A549 (cell line): ENCODE results near the gene TBC1D8. TPM values are rescaled to one million over a fixed set of nuclear protein-coding genes. Genes with fewer than 3 reads are reported as not detected.

Source experiments
- ATAC-seq, 2 experiments: fragments of 200-7000 bp in 1 of 2; fragments of >200 bp in 1 of 2; cut with Nextera tagmentation in 1 of 2; cut with Tn5 transposase in 1 of 2; 3 replicates each; pipeline versions ENCODE4 v1.8.0 to v1.9.1; 2018 to 2020; ENCODE audit warnings: mild to moderate bottlenecking in 1 of 2, moderate library complexity in 1 of 2
- CTCF ChIA-PET: fragments of 300-600 bp; sonication (Branson Sonifier 250); formaldehyde crosslinking; extraction: SDS; loops from one replicate; lab custom pipeline; 2021; ENCODE audit warnings: antibody characterized with exemption, inconsistent platforms; lab: Yijun Ruan, JAX
- POLR2A ChIA-PET: fragments of 350-600 bp; formaldehyde crosslinking; extraction: SDS; loops from one replicate; lab custom pipeline; 2021; ENCODE audit warnings: antibody characterized with exemption, inconsistent platforms; lab: Yijun Ruan, JAX
- DNase-seq, 2 experiments: peaks; one replicate each; pipeline versions ENCODE4 v3.0.0 to v3.0.0-alpha.2; 2011 to 2016; ENCODE audit warnings: low read depth in 1 of 2, low spot score in 1 of 2
- FAIRE-seq: peaks from 2 replicates; lab custom pipeline; 2011; peaks lifted over from hg19 to GRCh38; lab: Jason Lieb, UNC
- H3K27ac ChIP-seq, 2 experiments: fragments of >200 bp; sonication (Bioruptor Twin); formaldehyde crosslinking; 3 replicates each; pipeline ENCODE4 v1.5.1; 2016 to 2017
- H3K4me1 ChIP-seq: fragments of >200 bp; sonication (Bioruptor Twin); formaldehyde crosslinking; 3 replicates; pipeline ENCODE4 v1.6.1; 2016
- H3K4me2 ChIP-seq: fragments of >200 bp; sonication (Bioruptor Twin); formaldehyde crosslinking; 3 replicates; pipeline ENCODE4 v1.6.1; 2016
- H3K4me3 ChIP-seq: fragments of >200 bp; sonication (Bioruptor Twin); formaldehyde crosslinking; 3 replicates; pipeline ENCODE4 v1.5.1; 2016
- H3K9me3 ChIP-seq: fragments of >200 bp; sonication (Bioruptor Twin); formaldehyde crosslinking; 3 replicates; pipeline ENCODE4 v1.6.1; 2016
- BHLHE40 ChIP-seq: IDR thresholded peaks from 2 replicates; pipeline ENCODE4 v1.6.1; 2012; ENCODE audit warnings: low read depth, low read length, inconsistent platforms
- CHD2 ChIP-seq: fragments of 150-350 bp; IDR thresholded peaks from 2 replicates; pipeline ENCODE4 v1.6.1; 2014; ENCODE audit warnings: low read length; ENCODE audit not compliant: partially characterized antibody
- CHD4 ChIP-seq: fragments of 200-600 bp; sonication (generic); IDR thresholded peaks from 2 replicates; pipeline ENCODE4 v1.6.1; 2016; ENCODE audit warnings: antibody characterized with exemption, mild to moderate bottlenecking, borderline replicate concordance
- EHF ChIP-seq: fragments of 250-450 bp; sonication (Bioruptor Pico); IDR thresholded peaks from 2 replicates; pipeline ENCODE4 v1.5.0; 2020; ENCODE audit warnings: mild to moderate bottlenecking
- EHMT2 ChIP-seq: fragments of 200-600 bp; sonication (generic); IDR thresholded peaks from 2 replicates; pipeline ENCODE4 v1.6.1; 2016; ENCODE audit warnings: antibody characterized with exemption, low read depth, mild to moderate bottlenecking, moderate library complexity
- FOSB ChIP-seq: fragments of 250-450 bp; sonication (Bioruptor Pico); IDR thresholded peaks from 2 replicates; pipeline ENCODE4 v1.5.0; 2020; ENCODE audit warnings: mild to moderate bottlenecking, moderate library complexity
- GATA3 ChIP-seq: IDR thresholded peaks from 2 replicates; pipeline ENCODE4 v1.6.1; 2012; ENCODE audit warnings: borderline replicate concordance
- HDAC2 ChIP-seq: fragments of 200-600 bp; sonication (generic); IDR thresholded peaks from 2 replicates; pipeline ENCODE4 v1.6.1; 2016
- HES2 ChIP-seq: fragments of >200 bp; sonication (Bioruptor Twin); formaldehyde crosslinking; IDR thresholded peaks from 2 replicates; pipeline ENCODE4 v1.6.1; 2016
- JUN ChIP-seq, 2 experiments: fragments of >200 bp; sonication (Bioruptor Twin); formaldehyde crosslinking; IDR thresholded peaks; 2 replicates in 1 of 2; 3 replicates in 1 of 2; pipeline ENCODE4 v1.6.1; 2016 to 2017
- MAFK ChIP-seq: fragments of 450-650 bp; IDR thresholded peaks from 2 replicates; pipeline ENCODE4 v1.6.1; 2014; ENCODE audit not compliant: partially characterized antibody
- MAX ChIP-seq: IDR thresholded peaks from 2 replicates; pipeline ENCODE4 v1.6.1; 2012
- MAZ ChIP-seq: fragments of 150-350 bp; IDR thresholded peaks from 2 replicates; pipeline ENCODE4 v1.6.1; 2014; ENCODE audit warnings: antibody characterized with exemption, low read depth, low read length, borderline replicate concordance
- MYC ChIP-seq: IDR thresholded peaks from 2 replicates; pipeline ENCODE4 v1.6.1; 2012; ENCODE audit warnings: mild to moderate bottlenecking, inconsistent platforms, low read length, improper control_type of control experiment, borderline replicate concordance
- POLR2A ChIP-seq: IDR thresholded peaks from 2 replicates; pipeline ENCODE4 v1.6.1; 2012; ENCODE audit warnings: mild to moderate bottlenecking, low read length
- POLR2AphosphoS2 ChIP-seq: conservative IDR thresholded peaks from 2 replicates; pipeline ENCODE4 v1.6.1; 2012; ENCODE audit warnings: low read length, improper control_type of control experiment, inconsistent platforms
- RARB ChIP-seq: fragments of 250-450 bp; sonication (Bioruptor Pico); IDR thresholded peaks from 2 replicates; pipeline ENCODE4 v1.8.0; 2021; ENCODE audit warnings: mild to moderate bottlenecking, moderate library complexity
- RCOR1 ChIP-seq: fragments of 150-350 bp; IDR thresholded peaks from 2 replicates; pipeline ENCODE4 v1.6.1; 2014; ENCODE audit warnings: antibody characterized with exemption, low read length, low read depth
- SREBF2 ChIP-seq: fragments of 450-650 bp; IDR thresholded peaks from 2 replicates; pipeline ENCODE4 v1.6.1; 2014; ENCODE audit warnings: mild to moderate bottlenecking, moderate library complexity
- TFCP2L1 ChIP-seq: fragments of 250-450 bp; sonication (Bioruptor Pico); IDR thresholded peaks from 2 replicates; pipeline ENCODE4 v1.5.0; 2021; ENCODE audit warnings: mild to moderate bottlenecking
- TP53 ChIP-seq: fragments of 250-450 bp; sonication (Bioruptor Pico); IDR thresholded peaks from 2 replicates; pipeline ENCODE4 v1.5.0; 2021; ENCODE audit warnings: mild to moderate bottlenecking, moderate library complexity
- USF2 ChIP-seq: fragments of 450-650 bp; IDR thresholded peaks from 2 replicates; pipeline ENCODE4 v1.6.1; 2014; ENCODE audit warnings: antibody characterized with exemption
- ZFP36 ChIP-seq: fragments of 450-650 bp; IDR thresholded peaks from 2 replicates; pipeline ENCODE4 v1.6.1; 2014; ENCODE audit warnings: borderline replicate concordance; ENCODE audit not compliant: partially characterized antibody
- ZNF302 ChIP-seq: fragments of 250-450 bp; sonication (Bioruptor Pico); IDR thresholded peaks from 2 replicates; pipeline ENCODE4 v1.9.0; 2021; ENCODE audit warnings: inconsistent platforms, mild to moderate bottlenecking, moderate library complexity
- ZSCAN20 ChIP-seq: fragments of 250-450 bp; sonication (Bioruptor Pico); IDR thresholded peaks from 2 replicates; pipeline ENCODE4 v1.8.0; 2022; ENCODE audit warnings: mild to moderate bottlenecking, moderate library complexity
- WGBS: methylation state at CpG from one replicate; pipeline ENCODE4 v1.1.6; 2017; ENCODE audit errors: missing lambda C conversion rate; 5-methylcytosine and 5-hydroxymethylcytosine counted together
- polyA plus RNA-seq, 4 experiments: library from polyadenylated mRNA; depleted of rRNA in 3 of 4; stranded (reverse); fragments of >200 nt; fragmentation: RNase III in 1 of 4; extraction: RNeasy Plus Mini Kit Qiagen cat#74134 plus additional on column Dnase treatment in 1 of 4; gene quantifications; 2 replicates in 3 of 4; 3 replicates in 1 of 4; pipeline ENCODE4 v1.2.3, GENCODE V29; 2011 to 2017
- TF ChIP-seq, protein P1 (sequence below): IDR thresholded peaks from 2 replicates; pipeline ENCODE4 v1.6.1; 2012

TBC1D8 gene
- polyA plus RNA-seq, 2 of the 4 experiments (the other 2 are of a cell fraction): 35.3 to 107 TPM

- peak; percentile 92 to 97 for TF ChIP-seq JUN (IDR thresholded peaks at IDR 0.05)
- peak; percentile 94 for TF ChIP-seq GATA3
These were observed 26.4 kb downstream of the TBC1D8 start (continued) for GRCh38 chr2:101124643-101125366.

DNA sequence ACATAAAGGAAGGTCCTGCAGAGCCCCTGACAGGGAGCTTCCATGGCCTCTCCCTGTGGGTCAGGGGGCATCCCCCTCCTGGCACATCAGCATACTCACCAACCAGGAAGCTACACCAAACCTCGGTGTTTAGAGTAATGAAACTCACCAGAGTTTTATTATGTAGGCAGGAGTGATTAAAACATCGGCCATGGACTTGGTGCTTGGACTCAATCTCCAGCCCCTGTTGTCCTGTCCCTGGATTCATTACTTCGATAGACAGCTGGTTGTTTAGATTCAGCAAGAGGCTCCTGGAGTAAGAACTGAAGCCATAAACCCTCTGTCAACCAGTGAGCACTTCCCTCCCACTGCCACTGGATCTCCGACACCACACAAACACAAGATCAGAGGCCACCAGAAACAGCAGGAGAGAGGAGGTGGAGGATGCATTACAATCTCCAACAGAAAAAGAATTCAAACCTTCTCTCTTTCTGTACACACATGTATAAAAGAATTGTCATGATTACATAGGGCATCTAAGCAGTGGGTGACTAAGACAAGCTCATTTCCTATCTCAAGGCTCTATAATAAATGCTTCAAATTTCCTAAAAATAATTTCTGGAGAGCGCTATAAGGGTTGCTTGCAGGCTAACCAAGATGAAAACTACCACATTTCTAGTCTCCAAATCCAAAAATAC, 27.2 kb downstream of the TBC1D8 start:
- FAIRE-seq (no peak), ATAC-seq (peak; percentile 0 to 1; a peak in 1 of 6 replicates), DNase-seq (no peak)
- Histone ChIP-seq H3K27ac (peak overlapping the region; percentile 91 to 93), H3K9me3 (no peaks in the 10 kb centered on the region), H3K4me2 (peak overlapping the region; percentile 84), H3K4me1 (peaks cover 95% of the 10 kb centered on the region), H3K4me3 (peak overlapping the region; percentile 19; the same call in 2 of the 3 replicates)
- CTCF ChIA-PET: interaction anchor here (1.0 to 6.5 kb wide), 11 partner anchors 10 to 87 kb away, joined by 3 to 37 read pairs (median 4); partner anchors contain the start of gene TBC1D8
- TF ChIP-seq JUN (IDR thresholded peaks at IDR 0.05) (0 out of 5 replicates have a peak, but pooled peaks of 1 of the 2 experiments have one; percentile 4), POLR2AphosphoS2 (peak; percentile 62; the same call in 1 of the 2 replicates), FOSB (CRISPR knock-in tag) (0 out of 2 replicates have a peak, but pooled peaks have one; percentile 32), MAZ (no peak), RARB (CRISPR knock-in tag) (peak; percentile 12; the same call in 1 of the 2 replicates)
- POLR2A ChIA-PET: interaction anchor here (0.6 to 3.1 kb wide), 5 partner anchors 9 to 59 kb away, joined by 3 to 26 read pairs (median 7); partner anchors contain the start of gene TBC1D8
- WGBS: 47% methylated on average over 5 of the region's 5 CpGs

DNA sequence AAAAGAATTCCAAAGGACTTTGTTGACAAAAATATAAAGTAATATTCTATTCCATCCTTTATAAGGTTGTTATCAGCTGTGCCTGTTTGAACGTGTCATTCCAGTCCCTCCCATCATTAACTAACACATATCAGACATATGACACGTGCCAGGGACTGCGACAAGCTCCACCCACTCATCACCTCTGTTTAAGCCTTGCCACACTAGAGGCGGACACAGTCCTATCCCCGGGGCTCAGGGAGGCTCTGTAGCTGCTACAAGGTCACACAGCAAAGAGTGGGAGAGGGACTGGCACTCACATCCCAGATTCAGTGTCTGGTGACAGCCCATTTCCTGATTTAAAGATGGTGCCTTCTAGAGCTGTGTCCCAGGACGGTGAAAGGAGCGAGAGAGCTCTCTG, 30.0 kb downstream of the TBC1D8 start:
- no peak for TF ChIP-seq FOSB (CRISPR knock-in tag)
- TF ChIP-seq ZFP36: peak; percentile 39
- 0 out of 2 replicates have a peak, but pooled peaks have one; percentile 16 for TF ChIP-seq BHLHE40
- POLR2A ChIA-PET: interaction anchor here (1.0 to 1.3 kb wide), 2 partner anchors 30 to 32 kb away, joined by 3 to 6 read pairs; partner anchors contain the start of gene TBC1D8
- no peaks in the 10 kb centered on the region for H3K9me3 ChIP-seq
- H3K27ac ChIP-seq: peak overlapping the region; percentile 89 to 93
- DNase-seq (peak in 1 of 2 experiments; percentile 56), ATAC-seq (no peak), FAIRE-seq (no peak)
- CTCF ChIA-PET: interaction anchor here (0.8 to 6.5 kb wide), 6 partner anchors 8 to 87 kb away, joined by 3 to 37 read pairs (median 4); partner anchors contain the start of gene TBC1D8
- peaks cover 95% of the 10 kb centered on the region for H3K4me1 ChIP-seq
- H3K4me2 ChIP-seq: peak overlapping the region; percentile 54
- WGBS: 42% methylated on average over 7 of the region's 7 CpGs
- no peak overlapping the region for H3K4me3 ChIP-seq

- H3K4me3 ChIP-seq: peak overlapping the region; percentile 4; the same call in 1 of the 3 replicates
- no peak for FAIRE-seq
- TF ChIP-seq EHMT2 (no peak), TFCP2L1 (CRISPR knock-in tag) (0 out of 2 replicates have a peak, but pooled peaks have one; percentile 11), RCOR1 (no peak), POLR2A (no peak), JUN (IDR thresholded peaks at IDR 0.05) (peak in 1 of 2 experiments; percentile 73; a peak in 3 of 5 replicates), CHD4 (no peak), HDAC2 (no peak), MAFK (no peak), ZNF302 (CRISPR knock-in tag) (peak; percentile 53; the same call in 1 of the 2 replicates), MYC (peak; percentile 86), ZSCAN20 (peak; percentile 78), SREBF2 (no peak), HES2 (no peak), RARB (CRISPR knock-in tag) (peak; percentile 86), CHD2 (no peak), MAX (peak; percentile 97), TP53 (CRISPR knock-in tag) (peak; percentile 49; the same call in 1 of the 2 replicates), EHF (CRISPR knock-in tag) (peak; percentile 90), USF2 (no peak)
- TF ChIP-seq, protein P1, sequence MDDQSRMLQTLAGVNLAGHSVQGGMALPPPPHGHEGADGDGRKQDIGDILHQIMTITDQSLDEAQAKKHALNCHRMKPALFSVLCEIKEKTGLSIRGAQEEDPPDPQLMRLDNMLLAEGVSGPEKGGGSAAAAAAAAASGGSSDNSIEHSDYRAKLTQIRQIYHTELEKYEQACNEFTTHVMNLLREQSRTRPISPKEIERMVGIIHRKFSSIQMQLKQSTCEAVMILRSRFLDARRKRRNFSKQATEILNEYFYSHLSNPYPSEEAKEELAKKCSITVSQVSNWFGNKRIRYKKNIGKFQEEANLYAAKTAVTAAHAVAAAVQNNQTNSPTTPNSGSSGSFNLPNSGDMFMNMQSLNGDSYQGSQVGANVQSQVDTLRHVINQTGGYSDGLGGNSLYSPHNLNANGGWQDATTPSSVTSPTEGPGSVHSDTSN: no peak
These were observed 30.8 kb downstream of the TBC1D8 start for GRCh38 chr2:101120124-101120996.

More at GRCh38 chr2:101120124-101120996, 30.8 kb downstream of the TBC1D8 start:
- peak; percentile 51 to 58 for ATAC-seq
- peaks cover 95% of the 10 kb centered on the region for H3K4me1 ChIP-seq
- DNase-seq: peak; percentile 49 to 95
- peak overlapping the region; percentile 89 to 93 for H3K27ac ChIP-seq
- H3K4me2 ChIP-seq: peak overlapping the region; percentile 54
- CTCF ChIA-PET: interaction anchor here (0.8 to 6.5 kb wide), 7 partner anchors 7 to 108 kb away, joined by 3 to 37 read pairs (median 4); partner anchors contain the start of gene TBC1D8
- POLR2A ChIA-PET: interaction anchor here (1.0 to 1.3 kb wide), 2 partner anchors 30 to 33 kb away, joined by 3 to 6 read pairs; partner anchors contain the start of gene TBC1D8
- WGBS: 29% methylated on average over 11 of the region's 11 CpGs
- no peaks in the 10 kb centered on the region for H3K9me3 ChIP-seq
